HG02840 (cell line): ENCODE results near the gene OPA3.

Experiments used
- ATAC-seq: cut with Tn5 transposase; IDR thresholded peaks from one replicate; pipeline ENCODE4 v1.9.1; 2021; ENCODE audit warnings: mild to moderate bottlenecking, moderate library complexity, moderate number of reproducible peaks; ENCODE audit not compliant: unreplicated experiment, low FRiP score

The OPA3 gene

GRCh38 chr19:45568732-45569131 is 15.9 kb downstream of the OPA3 start:
- ATAC-seq, result no peak

- ATAC-seq, result no peak
Measured at GRCh38 chr19:45567609-45568008, 17.0 kb downstream of the OPA3 start.

GRCh38 chr19:45564131-45564780 is 20.3 kb downstream of the OPA3 start:
- ATAC-seq, result no peak

- ATAC-seq, result no peak
Measured at GRCh38 chr19:45560686-45561085, 23.9 kb downstream of the OPA3 start.

- no peak for ATAC-seq
Measured at GRCh38 chr19:45560038-45560437, 24.6 kb downstream of the OPA3 start.

- ATAC-seq, result no peak
Measured at GRCh38 chr19:45558399-45558878, 26.2 kb downstream of the OPA3 start.

- no peak for ATAC-seq
Measured at GRCh38 chr19:45556835-45557234, 27.8 kb downstream of the OPA3 start.

- ATAC-seq, result no peak
Measured at GRCh38 chr19:45554481-45554880, 30.1 kb downstream of the OPA3 start.

- ATAC-seq, result no peak
Measured at GRCh38 chr19:45553464-45553863, 31.1 kb downstream of the OPA3 start.

GRCh38 chr19:45547965-45548609 is 36.5 kb downstream of the OPA3 start:
- no peak for ATAC-seq

GRCh38 chr19:45547211-45547770 is 37.3 kb downstream of the OPA3 start:
- no peak for ATAC-seq

- no peak for ATAC-seq
Measured at GRCh38 chr19:45542234-45542668, 42.4 kb downstream of the OPA3 start.

GRCh38 chr19:45539459-45539858 is 45.1 kb downstream of the OPA3 start:
- ATAC-seq, result no peak

GRCh38 chr19:45531349-45531748 is 53.3 kb downstream of the OPA3 start:
- ATAC-seq, result no peak

GRCh38 chr19:45529420-45529785 is 55.2 kb downstream of the OPA3 start:
- ATAC-seq, result no peak

- ATAC-seq, result no peak
Measured at GRCh38 chr19:45528744-45529419, 55.7 kb downstream of the OPA3 start.

GRCh38 chr19:45528149-45528743 is 56.4 kb downstream of the OPA3 start:
- no peak for ATAC-seq

GRCh38 chr19:45527731-45528130 is 56.9 kb downstream of the OPA3 start:
- ATAC-seq, result no peak

GRCh38 chr19:45526971-45527370 is 57.6 kb downstream of the OPA3 start:
- ATAC-seq, result no peak

GRCh38 chr19:45526143-45526542 is 58.5 kb downstream of the OPA3 start:
- no peak for ATAC-seq

- ATAC-seq, result no peak
Measured at GRCh38 chr19:45524575-45525129, 60.0 kb downstream of the OPA3 start.
